ENCODE measurements around the gene ASB7. TPM values are rescaled to one million over a fixed set of nuclear protein-coding genes. Genes with fewer than 3 reads are reported as not detected.

The ASB7 gene
- polyA plus RNA-seq, 3 donors: 5.3 to 9.8 (median 7.6) TPM

DNA sequence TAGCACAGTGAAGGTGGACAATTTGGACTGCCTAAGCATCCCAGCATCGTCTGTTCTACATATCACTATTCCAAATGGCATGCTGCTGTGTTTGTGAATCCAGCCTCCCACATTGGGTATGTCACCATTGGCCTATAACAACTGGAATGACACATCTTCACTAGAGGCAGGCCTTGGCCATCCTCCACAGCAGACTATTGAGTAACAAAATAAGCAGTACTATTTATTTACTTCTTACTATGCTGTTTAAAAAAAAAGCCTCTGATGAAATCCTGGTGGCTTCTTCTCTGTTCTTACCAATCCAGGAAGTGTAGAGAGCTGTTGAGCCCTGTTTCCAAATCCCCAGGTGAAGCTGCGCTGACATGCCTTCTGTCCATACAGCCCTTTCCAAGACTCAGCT is 43.1 kb upstream of the ASB7 start:
- TF ChIP-seq, protein P1, sequence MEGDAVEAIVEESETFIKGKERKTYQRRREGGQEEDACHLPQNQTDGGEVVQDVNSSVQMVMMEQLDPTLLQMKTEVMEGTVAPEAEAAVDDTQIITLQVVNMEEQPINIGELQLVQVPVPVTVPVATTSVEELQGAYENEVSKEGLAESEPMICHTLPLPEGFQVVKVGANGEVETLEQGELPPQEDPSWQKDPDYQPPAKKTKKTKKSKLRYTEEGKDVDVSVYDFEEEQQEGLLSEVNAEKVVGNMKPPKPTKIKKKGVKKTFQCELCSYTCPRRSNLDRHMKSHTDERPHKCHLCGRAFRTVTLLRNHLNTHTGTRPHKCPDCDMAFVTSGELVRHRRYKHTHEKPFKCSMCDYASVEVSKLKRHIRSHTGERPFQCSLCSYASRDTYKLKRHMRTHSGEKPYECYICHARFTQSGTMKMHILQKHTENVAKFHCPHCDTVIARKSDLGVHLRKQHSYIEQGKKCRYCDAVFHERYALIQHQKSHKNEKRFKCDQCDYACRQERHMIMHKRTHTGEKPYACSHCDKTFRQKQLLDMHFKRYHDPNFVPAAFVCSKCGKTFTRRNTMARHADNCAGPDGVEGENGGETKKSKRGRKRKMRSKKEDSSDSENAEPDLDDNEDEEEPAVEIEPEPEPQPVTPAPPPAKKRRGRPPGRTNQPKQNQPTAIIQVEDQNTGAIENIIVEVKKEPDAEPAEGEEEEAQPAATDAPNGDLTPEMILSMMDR (IDR thresholded peaks at IDR 0.05): no peak
- intact Hi-C loops (cut with micrococcal nuclease): no loop called here
- H2AFZ ChIP-seq (ENCODE audit: insufficient read depth, low read depth, low read length, poor library complexity, severe bottlenecking): no peak overlapping the region
- peak overlapping the region; percentile 51 for H3K4me2 ChIP-seq (replicated peaks; ENCODE audit: extremely low read depth, low read length, poor library complexity, severe bottlenecking)
- peak; percentile 66 to 87 (median 78) for DNase-seq
- H3K27me3 ChIP-seq (ENCODE audit: control insufficient read depth in 2 of 2, insufficient read depth in 2 of 2, low read length in 2 of 2): no peaks in the 10 kb centered on the region
- no peak overlapping the region for H3K9ac ChIP-seq (ENCODE audit: insufficient read depth, low read length, poor library complexity, severe bottlenecking)
- peaks cover 24 to 27% of the 10 kb centered on the region in 2 donors for H3K4me1 ChIP-seq (ENCODE audit: control insufficient read depth in 1 of 2, insufficient read depth in 2 of 2, low read length in 2 of 2)
- H3K4me3 ChIP-seq (replicated peaks in 1 of 3; ENCODE audit: low read depth in 2 of 3, low read length in 3 of 3): peak overlapping the region in 1 of 3 experiments; percentile 4
- 71% methylated on average over 1 of the region's 2 CpGs for WGBS (ENCODE audit: insufficient coverage)
- H3K27ac Mint-ChIP-seq: peak overlapping the region; percentile 72 to 93 (median 84)
- H3K27me3 Mint-ChIP-seq (ENCODE audit: low read depth in 3 of 3): no peaks in the 10 kb centered on the region
- H3K4me1 Mint-ChIP-seq: peaks cover 22% of the 10 kb centered on the region
- peaks cover 0 to under 1% of the 10 kb centered on the region in 2 donors for H3K9me3 ChIP-seq (replicated peaks in 1 of 2; ENCODE audit: control insufficient read depth in 1 of 2, insufficient read depth in 1 of 2, low read length in 2 of 2)
- H3K36me3 ChIP-seq (replicated peaks in 1 of 2; ENCODE audit: control insufficient read depth in 1 of 2, insufficient read depth in 2 of 2, low read length in 2 of 2): no peaks in the 10 kb centered on the region
- H3K36me3 Mint-ChIP-seq: peaks cover 0 to 7% of the 10 kb centered on the region in 2 donors
- peaks cover 2 to 31% (median 20%) of the 10 kb centered on the region in 7 donors for H3K9me3 Mint-ChIP-seq
- peak overlapping the region in 1 of 2 donors; percentile 64 for H3K4me3 Mint-ChIP-seq
- no peaks in the 10 kb centered on the region for H4K20me1 ChIP-seq (ENCODE audit: insufficient read depth, low read length)
- H3K79me2 ChIP-seq (ENCODE audit: insufficient read depth, low read length): no peaks in the 10 kb centered on the region
- peak overlapping the region; percentile 48 to 60 for H3K27ac ChIP-seq (ENCODE audit: low read depth in 1 of 2, low read length in 2 of 2)

GRCh38 chr15:100560323-100560722 is 42.1 kb upstream of the ASB7 start:
- Histone ChIP-seq H3K9ac (ENCODE audit: insufficient read depth, low read length, poor library complexity, severe bottlenecking) (no peak overlapping the region), H3K27ac (ENCODE audit: low read depth in 1 of 2, low read length in 2 of 2) (peak overlapping the region; percentile 60 to 68), H3K4me2 (replicated peaks; ENCODE audit: extremely low read depth, low read length, poor library complexity, severe bottlenecking) (no peak overlapping the region), H3K36me3 (replicated peaks in 1 of 2; ENCODE audit: control insufficient read depth in 1 of 2, insufficient read depth in 2 of 2, low read length in 2 of 2) (no peaks in the 10 kb centered on the region), H3K4me1 (ENCODE audit: control insufficient read depth in 1 of 2, insufficient read depth in 2 of 2, low read length in 2 of 2) (peaks cover 28 to 31% of the 10 kb centered on the region in 2 donors), H3K27me3 (ENCODE audit: control insufficient read depth in 2 of 2, insufficient read depth in 2 of 2, low read length in 2 of 2) (no peaks in the 10 kb centered on the region), H3K79me2 (ENCODE audit: insufficient read depth, low read length) (no peaks in the 10 kb centered on the region), H3K4me3 (replicated peaks in 1 of 3; ENCODE audit: low read depth in 2 of 3, low read length in 3 of 3) (no peak overlapping the region), H4K20me1 (ENCODE audit: insufficient read depth, low read length) (no peaks in the 10 kb centered on the region), H3K9me3 (replicated peaks in 1 of 2; ENCODE audit: control insufficient read depth in 1 of 2, insufficient read depth in 1 of 2, low read length in 2 of 2) (no peaks in the 10 kb centered on the region), H2AFZ (ENCODE audit: insufficient read depth, low read depth, low read length, poor library complexity, severe bottlenecking) (no peak overlapping the region)
- H3K36me3 Mint-ChIP-seq: peaks cover 0 to 7% of the 10 kb centered on the region in 2 donors
- H3K4me1 Mint-ChIP-seq: peaks cover 26% of the 10 kb centered on the region
- TF ChIP-seq, protein P1 (IDR thresholded peaks at IDR 0.05): no peak
- peak; percentile 43 to 59 (median 56) for DNase-seq
- intact Hi-C loops (cut with micrococcal nuclease): no loop called here
- peak overlapping the region; percentile 73 to 88 (median 82) for H3K27ac Mint-ChIP-seq
- H3K27me3 Mint-ChIP-seq (ENCODE audit: low read depth in 3 of 3): no peaks in the 10 kb centered on the region
- peaks cover 2 to 21% (median 15%) of the 10 kb centered on the region in 7 donors for H3K9me3 Mint-ChIP-seq
- no peak overlapping the region for H3K4me3 Mint-ChIP-seq

Data from CD14-positive monocyte (primary cell).